ENCODE data around the gene CARD9.

DNA sequence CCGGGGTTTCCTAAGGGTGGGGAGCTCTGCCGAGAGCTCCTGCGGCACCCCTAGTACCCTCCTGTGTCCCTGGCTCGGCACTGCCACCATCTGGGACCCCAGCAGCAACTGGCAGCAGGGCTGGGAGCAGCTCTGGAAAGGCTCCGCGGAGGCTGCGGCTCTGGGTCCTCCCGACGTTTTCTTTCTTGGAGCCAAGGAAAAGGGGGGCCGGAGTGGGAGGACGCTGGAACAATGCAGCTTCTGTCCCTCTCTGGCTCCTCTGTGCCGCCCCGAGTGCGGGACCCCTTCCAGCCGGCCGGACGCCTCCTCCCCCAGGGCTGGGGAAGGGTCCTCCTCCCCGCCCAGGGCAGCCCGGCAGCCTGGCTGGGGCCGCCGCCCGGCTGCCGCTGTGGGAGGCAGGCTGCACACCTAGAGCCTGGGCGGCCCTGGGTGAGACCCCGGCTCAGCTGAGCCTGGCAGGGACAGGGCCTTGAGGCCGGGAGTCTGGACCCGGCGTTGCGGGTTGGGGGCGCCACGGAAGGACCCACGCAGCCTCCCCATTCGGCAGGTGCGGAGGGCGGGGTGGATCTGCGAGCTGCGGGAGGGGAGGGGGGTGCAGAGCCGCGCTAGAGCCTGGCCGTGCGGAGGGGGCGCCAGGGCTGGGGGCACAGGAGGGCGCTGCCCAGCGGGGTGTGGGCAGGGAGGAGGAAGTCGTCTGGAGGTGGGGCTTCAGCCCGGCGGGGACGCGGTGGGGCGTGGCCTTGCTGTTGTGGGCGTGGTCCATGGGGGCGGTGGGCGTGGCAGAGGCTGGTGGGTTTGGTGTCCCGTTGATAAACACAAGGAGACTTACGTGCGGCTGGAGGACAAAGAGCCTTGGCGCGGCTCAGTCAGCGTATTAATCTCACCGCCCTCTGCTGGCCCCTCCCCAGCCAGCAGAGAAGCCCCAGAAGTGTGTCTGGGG is 31.0 kb downstream of the CARD9 start:
- TF ChIP-seq POLR2A (IDR thresholded peaks at IDR 0.05) (peak; percentile 26), POLR2AphosphoS5 (IDR thresholded peaks at IDR 0.05) (peak in 1 of 3 donors; percentile 14), EP300 (IDR thresholded peaks at IDR 0.05; ENCODE audit: low read depth) (no peak)
- TF ChIP-seq, protein P1, sequence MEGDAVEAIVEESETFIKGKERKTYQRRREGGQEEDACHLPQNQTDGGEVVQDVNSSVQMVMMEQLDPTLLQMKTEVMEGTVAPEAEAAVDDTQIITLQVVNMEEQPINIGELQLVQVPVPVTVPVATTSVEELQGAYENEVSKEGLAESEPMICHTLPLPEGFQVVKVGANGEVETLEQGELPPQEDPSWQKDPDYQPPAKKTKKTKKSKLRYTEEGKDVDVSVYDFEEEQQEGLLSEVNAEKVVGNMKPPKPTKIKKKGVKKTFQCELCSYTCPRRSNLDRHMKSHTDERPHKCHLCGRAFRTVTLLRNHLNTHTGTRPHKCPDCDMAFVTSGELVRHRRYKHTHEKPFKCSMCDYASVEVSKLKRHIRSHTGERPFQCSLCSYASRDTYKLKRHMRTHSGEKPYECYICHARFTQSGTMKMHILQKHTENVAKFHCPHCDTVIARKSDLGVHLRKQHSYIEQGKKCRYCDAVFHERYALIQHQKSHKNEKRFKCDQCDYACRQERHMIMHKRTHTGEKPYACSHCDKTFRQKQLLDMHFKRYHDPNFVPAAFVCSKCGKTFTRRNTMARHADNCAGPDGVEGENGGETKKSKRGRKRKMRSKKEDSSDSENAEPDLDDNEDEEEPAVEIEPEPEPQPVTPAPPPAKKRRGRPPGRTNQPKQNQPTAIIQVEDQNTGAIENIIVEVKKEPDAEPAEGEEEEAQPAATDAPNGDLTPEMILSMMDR (IDR thresholded peaks at IDR 0.05), result no peak

Measured in transverse colon (tissue), 4 donors.